ENCODE results near the gene PRC1. TPM values are rescaled to one million over a fixed set of nuclear protein-coding genes. Genes with fewer than 3 reads are reported as not detected.

PRC1 gene
- total and polyA plus RNA-seq, 2 donors (not counting 1 experiment from before 2014, with no cell fraction given), result 9.4 to 11.6 TPM

GRCh38 chr15:90987561-90988141 is 6.7 kb downstream of the PRC1 start:
- Histone ChIP-seq H3K79me2 (ENCODE audit: control insufficient read depth, insufficient read depth, low read length) (peaks cover 45% of the 10 kb centered on the region), H3K36me3 (replicated peaks in 1 of 2; ENCODE audit: control extremely low read depth in 1 of 2, control insufficient read depth in 1 of 2, extremely low read depth in 1 of 2, insufficient read depth in 2 of 2, low read length in 1 of 2) (no peaks in the 10 kb centered on the region), H4K20me1 (ENCODE audit: control insufficient read depth, insufficient read depth, low read length, poor library complexity, severe bottlenecking) (no peaks in the 10 kb centered on the region), H3K9ac (ENCODE audit: low read length) (no peak overlapping the region), H3K4me3 (ENCODE audit: control extremely low read depth in 1 of 5, extremely low read depth in 1 of 5, insufficient read depth in 1 of 5, low read depth in 2 of 5, low read length in 4 of 5) (no peak overlapping the region), H3K9me3 (ENCODE audit: control extremely low read depth in 1 of 3, control insufficient read depth in 2 of 3, insufficient read depth in 1 of 3, low read length in 2 of 3) (no peaks in the 10 kb centered on the region), H3K4me1 (ENCODE audit: control insufficient read depth in 2 of 2, insufficient read depth in 2 of 2, low read length in 2 of 2) (peaks cover 9 to 29% of the 10 kb centered on the region in 2 donors), H2AFZ (ENCODE audit: insufficient read depth, low read depth, low read length, poor library complexity, severe bottlenecking) (no peak overlapping the region), H3K27ac (ENCODE audit: low read length in 2 of 2) (no peak overlapping the region), H3K4me2 (replicated peaks; ENCODE audit: low read depth, low read length, poor library complexity, severe bottlenecking) (no peak overlapping the region), H3K27me3 (replicated peaks in 1 of 4; ENCODE audit: control extremely low read depth in 1 of 4, control insufficient read depth in 3 of 4, insufficient read depth in 4 of 4, low read length in 3 of 4) (no peaks in the 10 kb centered on the region)
- no peak for TF ChIP-seq EZH2 (IDR thresholded peaks at IDR 0.05; ENCODE audit: borderline replicate concordance, insufficient read depth, low read depth, low read length, poor library complexity, severe bottlenecking)
- no peak for TF ChIP-seq CTCF (IDR thresholded peaks at IDR 0.05)
- intact Hi-C loops (cut with micrococcal nuclease), result loop anchor here (2.0 kb wide), 1 partner anchor 33 kb away; the partner anchor contains the start of gene RCCD1
- no peak for ATAC-seq (ENCODE audit: low read depth)
- Mint-ChIP-seq H3K4me1 (peaks cover 32% of the 10 kb centered on the region), H3K27ac (peak overlapping the region; percentile 32), H3K4me3 (peak overlapping the region; percentile 21), H3K9me3 (ENCODE audit: insufficient read depth) (no peaks in the 10 kb centered on the region), H3K27me3 (no peaks in the 10 kb centered on the region)
- ChIA-PET CTCF (interaction anchor here (0.6 to 1.7 kb wide), 3 partner anchors 27 to 339 kb away, joined by 3 to 7 read pairs (median 3); no protein-coding TSS in a partner anchor), POLR2A (interaction anchor here (0.6 kb wide), 1 partner anchor 8 kb away, joined by 4 read pairs; no protein-coding TSS in a partner anchor)
- WGBS (ENCODE audit: insufficient coverage), result 98% methylated on average over 5 of the region's 7 CpGs
- no peak for DNase-seq
